ENCODE data around the gene CHD9.

- no peak for TF ChIP-seq SNAI2 (CRISPR knock-in tag; IDR thresholded peaks at IDR 0.05)
- TF ChIP-seq, protein P1, sequence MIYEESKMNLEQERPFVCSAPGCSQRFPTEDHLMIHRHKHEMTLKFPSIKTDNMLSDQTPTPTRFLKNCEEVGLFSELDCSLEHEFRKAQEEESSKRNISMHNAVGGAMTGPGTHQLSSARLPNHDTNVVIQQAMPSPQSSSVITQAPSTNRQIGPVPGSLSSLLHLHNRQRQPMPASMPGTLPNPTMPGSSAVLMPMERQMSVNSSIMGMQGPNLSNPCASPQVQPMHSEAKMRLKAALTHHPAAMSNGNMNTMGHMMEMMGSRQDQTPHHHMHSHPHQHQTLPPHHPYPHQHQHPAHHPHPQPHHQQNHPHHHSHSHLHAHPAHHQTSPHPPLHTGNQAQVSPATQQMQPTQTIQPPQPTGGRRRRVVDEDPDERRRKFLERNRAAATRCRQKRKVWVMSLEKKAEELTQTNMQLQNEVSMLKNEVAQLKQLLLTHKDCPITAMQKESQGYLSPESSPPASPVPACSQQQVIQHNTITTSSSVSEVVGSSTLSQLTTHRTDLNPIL (CRISPR knock-in tag; IDR thresholded peaks at IDR 0.05; ENCODE audit: low read depth): no peak
- no peak for TF ChIP-seq RARB (CRISPR knock-in tag; IDR thresholded peaks at IDR 0.05)
- no peak for TF ChIP-seq ZFP30 (CRISPR knock-in tag; IDR thresholded peaks at IDR 0.05)
- TF ChIP-seq PPARA (CRISPR knock-in tag; IDR thresholded peaks at IDR 0.05; ENCODE audit: borderline replicate concordance): no peak
- no peak for TF ChIP-seq ARNTL (CRISPR knock-in tag; IDR thresholded peaks at IDR 0.05; ENCODE audit: borderline replicate concordance, low read depth)
Measured at GRCh38 chr16:53073022-53073421, 18.2 kb downstream of the CHD9 start.

All from SK-N-SH treated with all-trans-retinoic acid at 6 μM for 48 hours (cell line).